ENCODE data around the gene HECW1. TPM values are rescaled to one million over a fixed set of nuclear protein-coding genes. Genes with fewer than 3 reads are reported as not detected.

Gene HECW1
- total and polyA plus RNA-seq, 4 donors: 0.05 TPM; not detected in 3

DNA sequence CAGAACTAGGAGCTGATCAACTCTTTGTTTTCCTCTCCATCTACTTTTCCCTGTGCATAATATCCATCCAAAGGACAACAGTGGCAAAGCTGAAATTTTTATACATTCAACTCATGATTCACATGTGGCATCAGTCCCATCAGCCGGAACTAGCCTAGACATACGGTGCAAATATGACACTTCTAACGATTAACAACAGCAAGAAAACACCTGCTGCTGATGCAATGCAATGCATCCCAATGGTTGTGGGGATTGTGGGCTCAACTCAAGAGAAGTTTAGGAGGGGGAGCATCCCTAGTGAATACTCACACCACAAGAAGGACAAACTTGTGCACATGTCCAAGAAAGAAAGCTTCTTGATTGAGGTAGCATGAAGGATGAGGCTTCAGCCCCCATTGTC is 449.9 kb downstream of the HECW1 start:
- Histone ChIP-seq H3K9me3 (ENCODE audit: control insufficient read depth in 4 of 4, low read length in 3 of 4) (no peaks in the 10 kb centered on the region), H3K9ac (ENCODE audit: low read depth in 1 of 2, low read length in 2 of 2) (no peak overlapping the region), H3K27ac (ENCODE audit: low read depth in 1 of 2, low read length in 2 of 2) (no peak overlapping the region), H3K27me3 (ENCODE audit: control insufficient read depth in 4 of 4, insufficient read depth in 4 of 4, low read length in 3 of 4) (no peaks in the 10 kb centered on the region), H3K36me3 (ENCODE audit: control insufficient read depth in 4 of 4, insufficient read depth in 3 of 4, low read depth in 1 of 4, low read length in 3 of 4) (no peaks in the 10 kb centered on the region), H3K4me1 (ENCODE audit: control insufficient read depth in 4 of 4, insufficient read depth in 4 of 4, low read length in 3 of 4) (peaks cover 0 to 6% (median 2%) of the 10 kb centered on the region in 4 donors), H3K4me3 (ENCODE audit: low read depth in 1 of 3, low read length in 3 of 3) (no peak overlapping the region)
- WGBS: 95% methylated on average over 3 of the region's 3 CpGs
- TF ChIP-seq, protein P1, sequence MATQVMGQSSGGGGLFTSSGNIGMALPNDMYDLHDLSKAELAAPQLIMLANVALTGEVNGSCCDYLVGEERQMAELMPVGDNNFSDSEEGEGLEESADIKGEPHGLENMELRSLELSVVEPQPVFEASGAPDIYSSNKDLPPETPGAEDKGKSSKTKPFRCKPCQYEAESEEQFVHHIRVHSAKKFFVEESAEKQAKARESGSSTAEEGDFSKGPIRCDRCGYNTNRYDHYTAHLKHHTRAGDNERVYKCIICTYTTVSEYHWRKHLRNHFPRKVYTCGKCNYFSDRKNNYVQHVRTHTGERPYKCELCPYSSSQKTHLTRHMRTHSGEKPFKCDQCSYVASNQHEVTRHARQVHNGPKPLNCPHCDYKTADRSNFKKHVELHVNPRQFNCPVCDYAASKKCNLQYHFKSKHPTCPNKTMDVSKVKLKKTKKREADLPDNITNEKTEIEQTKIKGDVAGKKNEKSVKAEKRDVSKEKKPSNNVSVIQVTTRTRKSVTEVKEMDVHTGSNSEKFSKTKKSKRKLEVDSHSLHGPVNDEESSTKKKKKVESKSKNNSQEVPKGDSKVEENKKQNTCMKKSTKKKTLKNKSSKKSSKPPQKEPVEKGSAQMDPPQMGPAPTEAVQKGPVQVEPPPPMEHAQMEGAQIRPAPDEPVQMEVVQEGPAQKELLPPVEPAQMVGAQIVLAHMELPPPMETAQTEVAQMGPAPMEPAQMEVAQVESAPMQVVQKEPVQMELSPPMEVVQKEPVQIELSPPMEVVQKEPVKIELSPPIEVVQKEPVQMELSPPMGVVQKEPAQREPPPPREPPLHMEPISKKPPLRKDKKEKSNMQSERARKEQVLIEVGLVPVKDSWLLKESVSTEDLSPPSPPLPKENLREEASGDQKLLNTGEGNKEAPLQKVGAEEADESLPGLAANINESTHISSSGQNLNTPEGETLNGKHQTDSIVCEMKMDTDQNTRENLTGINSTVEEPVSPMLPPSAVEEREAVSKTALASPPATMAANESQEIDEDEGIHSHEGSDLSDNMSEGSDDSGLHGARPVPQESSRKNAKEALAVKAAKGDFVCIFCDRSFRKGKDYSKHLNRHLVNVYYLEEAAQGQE (IDR thresholded peaks at IDR 0.05): no peak
- TF ChIP-seq FOXA2 (IDR thresholded peaks at IDR 0.05) (no peak), RXRA (IDR thresholded peaks at IDR 0.05) (no peak)
- no peak for DNase-seq (ENCODE audit: low spot score)

DNA sequence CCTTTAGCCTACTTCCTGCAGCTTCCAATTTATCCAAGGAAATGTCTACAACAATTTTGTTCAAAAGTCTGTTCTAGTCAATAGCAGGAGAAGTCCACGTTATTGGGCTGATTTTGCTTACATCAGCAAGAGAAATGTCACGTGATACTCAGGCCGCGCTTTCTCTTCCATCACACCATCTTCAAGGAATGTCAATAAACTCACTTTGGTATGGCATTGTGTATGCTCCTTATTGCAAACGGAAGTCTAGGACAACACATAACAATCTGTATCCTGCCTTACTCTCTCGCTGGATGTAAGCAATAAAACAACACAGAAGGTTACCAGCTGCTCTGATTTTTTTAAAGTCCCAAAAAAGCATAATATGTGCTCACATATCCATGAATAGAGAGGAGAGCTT is 453.3 kb downstream of the HECW1 start:
- 73% methylated on average over 6 of the region's 6 CpGs for WGBS
- no peak overlapping the region for H3K27ac ChIP-seq (ENCODE audit: low read depth in 1 of 2, low read length in 2 of 2)
- H3K36me3 ChIP-seq (ENCODE audit: control insufficient read depth in 4 of 4, insufficient read depth in 3 of 4, low read depth in 1 of 4, low read length in 3 of 4): no peaks in the 10 kb centered on the region
- no peak for DNase-seq (ENCODE audit: low spot score)
- H3K4me3 ChIP-seq (ENCODE audit: low read depth in 1 of 3, low read length in 3 of 3): no peak overlapping the region
- H3K9ac ChIP-seq (ENCODE audit: low read depth in 1 of 2, low read length in 2 of 2): no peak overlapping the region
- no peaks in the 10 kb centered on the region for H3K27me3 ChIP-seq (ENCODE audit: control insufficient read depth in 4 of 4, insufficient read depth in 4 of 4, low read length in 3 of 4)
- peaks cover 0 to 3% (median 1%) of the 10 kb centered on the region in 4 donors for H3K4me1 ChIP-seq (ENCODE audit: control insufficient read depth in 4 of 4, insufficient read depth in 4 of 4, low read length in 3 of 4)
- no peaks in the 10 kb centered on the region for H3K9me3 ChIP-seq (ENCODE audit: control insufficient read depth in 4 of 4, low read length in 3 of 4)
- no peak for TF ChIP-seq NR2F2 (IDR thresholded peaks at IDR 0.05)
- no peak for TF ChIP-seq FOXA1 (IDR thresholded peaks at IDR 0.05)
- TF ChIP-seq, protein P2, sequence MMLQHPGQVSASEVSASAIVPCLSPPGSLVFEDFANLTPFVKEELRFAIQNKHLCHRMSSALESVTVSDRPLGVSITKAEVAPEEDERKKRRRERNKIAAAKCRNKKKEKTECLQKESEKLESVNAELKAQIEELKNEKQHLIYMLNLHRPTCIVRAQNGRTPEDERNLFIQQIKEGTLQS (IDR thresholded peaks at IDR 0.05): no peak
- TF ChIP-seq, protein P3, sequence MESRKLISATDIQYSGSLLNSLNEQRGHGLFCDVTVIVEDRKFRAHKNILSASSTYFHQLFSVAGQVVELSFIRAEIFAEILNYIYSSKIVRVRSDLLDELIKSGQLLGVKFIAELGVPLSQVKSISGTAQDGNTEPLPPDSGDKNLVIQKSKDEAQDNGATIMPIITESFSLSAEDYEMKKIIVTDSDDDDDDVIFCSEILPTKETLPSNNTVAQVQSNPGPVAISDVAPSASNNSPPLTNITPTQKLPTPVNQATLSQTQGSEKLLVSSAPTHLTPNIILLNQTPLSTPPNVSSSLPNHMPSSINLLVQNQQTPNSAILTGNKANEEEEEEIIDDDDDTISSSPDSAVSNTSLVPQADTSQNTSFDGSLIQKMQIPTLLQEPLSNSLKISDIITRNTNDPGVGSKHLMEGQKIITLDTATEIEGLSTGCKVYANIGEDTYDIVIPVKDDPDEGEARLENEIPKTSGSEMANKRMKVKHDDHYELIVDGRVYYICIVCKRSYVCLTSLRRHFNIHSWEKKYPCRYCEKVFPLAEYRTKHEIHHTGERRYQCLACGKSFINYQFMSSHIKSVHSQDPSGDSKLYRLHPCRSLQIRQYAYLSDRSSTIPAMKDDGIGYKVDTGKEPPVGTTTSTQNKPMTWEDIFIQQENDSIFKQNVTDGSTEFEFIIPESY (IDR thresholded peaks at IDR 0.05): no peak
- no peak for TF ChIP-seq TAF1 (conservative IDR thresholded peaks at IDR 0.05)
- TF ChIP-seq, protein P4, sequence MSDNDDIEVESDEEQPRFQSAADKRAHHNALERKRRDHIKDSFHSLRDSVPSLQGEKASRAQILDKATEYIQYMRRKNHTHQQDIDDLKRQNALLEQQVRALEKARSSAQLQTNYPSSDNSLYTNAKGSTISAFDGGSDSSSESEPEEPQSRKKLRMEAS (IDR thresholded peaks at IDR 0.05): no peak
- TF ChIP-seq, protein P1 (IDR thresholded peaks at IDR 0.05): no peak
- no peak for TF ChIP-seq SP1 (IDR thresholded peaks at IDR 0.05)
- TF ChIP-seq JUND (IDR thresholded peaks at IDR 0.05): no peak
- TF ChIP-seq YY1 (IDR thresholded peaks at IDR 0.05): no peak
- no peak for TF ChIP-seq RXRA (IDR thresholded peaks at IDR 0.05)
